Stimulated activated CD4-positive, alpha-beta T cell treated with anti-CD3 and anti-CD28 coated beads, Interleukin-4, amount 100 ng/mL, for 4 hours (primary cell): Measurements from ENCODE around the gene INPP5B.

ENCODE experiments used
- DNase-seq, 2 experiments: peaks; one replicate each; pipeline ENCODE4 v3.0.0-alpha.2; 2020

INPP5B gene

GRCh38 chr1:37865348-37866120, 81.3 kb downstream of the INPP5B start:
- DNase-seq, result peak in 1 of 2 experiments; percentile 12

- no peak for DNase-seq
These were observed 84.5 kb downstream of the INPP5B start for GRCh38 chr1:37862330-37862729.

GRCh38 chr1:37861151-37861550, 85.7 kb downstream of the INPP5B start:
- no peak for DNase-seq

- DNase-seq, result no peak
These were observed 86.5 kb downstream of the INPP5B start for GRCh38 chr1:37860346-37860666.

- peak; percentile 94 to 98 for DNase-seq
These were observed 87.1 kb downstream of the INPP5B start, which contains the start of gene MTF1 for GRCh38 chr1:37859507-37860345. Gene MTF1, minus strand, starts transcription at chr1:37859592. Its CDS starts 1,934 bp downstream, at chr1:37857658.

- peak in 1 of 2 experiments; percentile 7 for DNase-seq
These were observed 87.8 kb downstream of the INPP5B start for GRCh38 chr1:37858931-37859506.

- DNase-seq, result no peak
These were observed 92.4 kb downstream of the INPP5B start for GRCh38 chr1:37854406-37854805.

- no peak for DNase-seq
These were observed 93.7 kb downstream of the INPP5B start for GRCh38 chr1:37853157-37853556.

- DNase-seq, result no peak
These were observed 95.1 kb downstream of the INPP5B start for GRCh38 chr1:37851782-37852210.

- DNase-seq, result no peak
These were observed 95.6 kb downstream of the INPP5B start for GRCh38 chr1:37851262-37851661.

- DNase-seq, result no peak
These were observed 96.4 kb downstream of the INPP5B start for GRCh38 chr1:37850352-37850955.

GRCh38 chr1:37849480-37849879, 97.4 kb downstream of the INPP5B start:
- DNase-seq, result no peak

- DNase-seq, result no peak
These were observed 100.1 kb downstream of the INPP5B start for GRCh38 chr1:37846647-37847339.

- DNase-seq, result no peak
These were observed 101.1 kb downstream of the INPP5B start for GRCh38 chr1:37845786-37846185.

GRCh38 chr1:37845049-37845646, 101.7 kb downstream of the INPP5B start:
- no peak for DNase-seq

- DNase-seq, result no peak
These were observed 102.3 kb downstream of the INPP5B start for GRCh38 chr1:37844536-37844935.

- DNase-seq, result no peak
These were observed 105.2 kb downstream of the INPP5B start for GRCh38 chr1:37841652-37842051.

GRCh38 chr1:37840711-37841110, 106.1 kb downstream of the INPP5B start:
- no peak for DNase-seq

GRCh38 chr1:37839676-37840075, 107.2 kb downstream of the INPP5B start:
- DNase-seq, result no peak

GRCh38 chr1:37836788-37837187, 110.1 kb downstream of the INPP5B start:
- DNase-seq, result no peak

- no peak for DNase-seq
These were observed 115.0 kb downstream of the INPP5B start for GRCh38 chr1:37831809-37832208.

GRCh38 chr1:37831109-37831508, 115.7 kb downstream of the INPP5B start:
- no peak for DNase-seq
